GM19372 (cell line): ENCODE data around the gene TANK.

Experiments
- ATAC-seq: cut with Tn5 transposase; IDR thresholded peaks from one replicate; pipeline ENCODE4 v1.9.1; 2021; ENCODE audit warnings: mild to moderate bottlenecking, low read depth, moderate library complexity; ENCODE audit not compliant: unreplicated experiment

TANK gene

DNA sequence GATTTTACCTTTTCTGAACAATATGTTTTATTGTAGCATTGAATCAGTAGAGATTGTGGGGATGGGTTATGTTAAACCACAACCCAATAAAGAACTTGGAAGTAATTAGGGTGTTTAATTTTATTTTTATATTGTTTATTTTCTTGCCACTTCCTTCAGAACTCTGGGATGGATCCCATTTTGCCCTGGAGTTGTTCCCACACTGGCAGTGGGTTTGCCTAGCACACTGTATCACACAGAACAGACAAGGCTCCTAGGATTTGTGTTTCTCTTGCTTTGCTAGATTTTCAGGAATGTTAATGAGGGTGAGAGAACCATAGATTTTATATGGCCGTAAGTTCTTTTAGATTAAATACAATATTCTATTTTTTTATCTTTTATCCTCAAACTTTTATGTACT, 59.0 kb downstream of the TANK start:
- ATAC-seq = no peak

DNA sequence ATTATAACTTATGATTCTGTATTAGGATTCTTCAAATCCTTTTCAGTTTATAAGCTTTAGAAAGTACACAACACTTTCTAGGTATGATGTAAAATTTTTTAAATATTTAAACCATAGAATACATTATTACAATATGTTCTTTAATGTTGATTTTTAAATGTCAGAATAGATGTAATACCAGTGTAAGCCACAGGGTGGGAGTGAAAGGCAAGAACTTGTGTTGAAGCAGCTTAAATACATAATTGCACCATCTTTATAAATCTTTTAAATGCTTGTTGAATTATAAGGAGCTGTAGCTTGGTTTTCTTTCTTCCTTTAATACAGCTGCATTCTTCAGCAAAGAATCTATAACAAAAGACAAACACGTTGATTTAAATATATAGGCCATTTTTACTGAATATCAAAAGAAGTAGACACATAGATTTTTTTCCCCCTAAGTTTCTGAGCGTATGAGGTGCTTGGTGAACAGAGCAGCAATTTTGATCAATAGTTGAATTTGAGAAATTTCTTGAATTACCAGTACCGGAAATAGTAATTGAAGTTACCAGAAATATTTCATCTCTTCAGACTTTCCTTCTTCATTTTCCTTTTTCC, 63.0 kb downstream of the TANK start:
- no peak for ATAC-seq

DNA sequence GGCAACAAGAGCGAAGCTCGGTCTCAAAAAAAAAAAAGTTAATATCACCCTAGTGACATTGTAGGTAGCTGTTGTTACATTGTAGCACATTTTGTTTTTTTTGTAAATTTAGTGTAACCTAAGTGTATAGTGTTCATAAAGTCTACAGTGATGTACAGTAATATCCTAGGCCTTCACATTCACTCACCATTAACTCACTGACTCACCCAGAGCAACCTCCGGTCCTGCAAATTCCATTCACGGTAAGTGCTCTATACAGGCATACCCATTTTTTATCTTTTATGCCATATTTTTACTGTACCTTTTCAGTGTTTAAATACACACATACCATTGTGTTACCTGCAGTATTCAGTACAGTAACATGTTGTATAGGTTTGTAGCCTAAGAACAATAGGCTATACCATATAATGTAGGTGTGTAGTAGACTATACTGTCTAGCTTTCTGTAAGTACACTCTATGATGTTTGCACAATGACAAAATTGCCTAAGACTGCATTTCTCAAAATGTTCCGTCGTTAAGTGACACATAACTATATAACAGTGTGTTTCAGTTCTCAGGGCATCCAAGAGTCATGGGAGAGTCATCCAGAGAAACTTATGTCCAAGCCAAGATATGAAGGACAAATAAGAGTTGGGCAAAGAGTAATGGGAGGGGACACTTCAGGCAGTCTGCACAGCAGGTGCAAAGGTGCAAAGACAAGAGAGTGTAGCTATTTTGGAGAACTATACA, 68.4 kb downstream of the TANK start:
- ATAC-seq = no peak

DNA sequence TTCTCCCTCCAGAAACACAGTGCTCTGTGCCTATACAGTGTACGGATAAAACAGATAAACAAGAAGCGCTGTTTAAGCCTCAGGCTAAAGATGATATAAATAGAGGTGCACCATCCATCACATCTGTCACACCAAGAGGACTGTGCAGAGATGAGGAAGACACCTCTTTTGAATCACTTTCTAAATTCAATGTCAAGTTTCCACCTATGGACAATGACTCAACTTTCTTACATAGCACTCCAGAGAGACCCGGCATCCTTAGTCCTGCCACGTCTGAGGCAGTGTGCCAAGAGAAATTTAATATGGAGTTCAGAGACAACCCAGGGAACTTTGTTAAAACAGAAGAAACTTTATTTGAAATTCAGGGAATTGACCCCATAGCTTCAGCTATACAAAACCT, 70.7 kb downstream of the TANK start:
- ATAC-seq = no peak

DNA sequence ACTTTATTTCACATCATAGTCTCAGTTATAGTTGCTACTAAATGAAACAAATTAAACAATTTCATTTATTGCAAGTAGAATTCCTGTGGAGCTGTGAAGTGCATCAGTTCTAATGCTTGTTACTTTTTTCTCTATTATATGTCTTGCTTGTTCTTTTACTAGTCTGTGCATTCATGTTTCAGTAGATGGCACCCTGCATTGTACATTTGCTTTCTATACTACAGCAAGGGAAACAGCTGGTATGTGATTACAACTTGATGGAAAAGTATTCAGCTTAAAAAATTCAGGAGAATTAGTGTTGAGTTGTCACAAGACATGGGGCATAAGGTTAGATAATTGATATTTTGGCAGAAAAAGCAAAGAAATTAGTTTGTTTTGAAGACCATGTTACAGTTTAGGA, 72.3 kb downstream of the TANK start:
- no peak for ATAC-seq

DNA sequence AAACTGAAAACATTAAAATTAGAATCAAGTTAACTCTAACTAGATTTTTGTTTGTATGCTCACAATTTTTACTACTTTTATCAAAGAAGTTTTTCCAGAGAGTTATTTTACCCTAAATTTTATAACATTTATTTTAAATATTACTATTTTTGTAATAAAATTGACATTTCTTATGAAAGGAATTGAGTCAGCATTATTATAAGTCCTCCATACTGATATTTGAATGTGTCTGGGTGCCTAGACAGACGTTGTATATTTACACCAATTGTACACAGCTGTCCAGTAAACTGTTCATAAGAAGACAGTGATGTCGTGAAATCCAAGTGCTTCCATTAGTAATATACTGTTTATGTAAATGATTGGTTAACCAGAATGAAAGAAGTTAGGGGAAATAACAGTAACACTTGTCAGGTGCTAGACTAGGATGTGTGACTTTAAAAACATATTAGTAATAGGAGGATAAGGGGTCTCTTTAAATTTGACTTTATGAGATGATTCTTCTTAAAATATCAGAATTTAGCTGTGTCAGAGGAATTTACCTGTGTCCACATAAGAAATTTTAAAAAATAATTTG, 73.7 kb downstream of the TANK start:
- no peak for ATAC-seq

DNA sequence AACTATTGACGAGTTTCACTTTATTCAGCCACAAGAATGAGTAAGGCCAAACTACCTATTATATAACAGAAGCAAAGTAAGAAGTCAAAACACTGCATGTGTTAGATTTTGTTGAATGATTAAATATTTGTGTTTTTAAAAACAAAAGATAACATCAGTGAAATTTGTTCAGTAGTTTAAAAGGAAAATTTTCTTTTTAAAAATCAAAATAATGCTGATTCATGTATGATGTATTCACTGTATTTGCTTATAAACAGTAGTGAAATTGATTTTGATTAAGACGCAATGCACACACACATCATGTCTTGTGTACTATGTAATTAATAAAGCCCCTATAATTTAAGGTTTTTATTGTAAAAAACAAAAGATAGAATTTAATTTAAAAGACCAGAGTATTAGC, 74.4 kb downstream of the TANK start:
- ATAC-seq = no peak

DNA sequence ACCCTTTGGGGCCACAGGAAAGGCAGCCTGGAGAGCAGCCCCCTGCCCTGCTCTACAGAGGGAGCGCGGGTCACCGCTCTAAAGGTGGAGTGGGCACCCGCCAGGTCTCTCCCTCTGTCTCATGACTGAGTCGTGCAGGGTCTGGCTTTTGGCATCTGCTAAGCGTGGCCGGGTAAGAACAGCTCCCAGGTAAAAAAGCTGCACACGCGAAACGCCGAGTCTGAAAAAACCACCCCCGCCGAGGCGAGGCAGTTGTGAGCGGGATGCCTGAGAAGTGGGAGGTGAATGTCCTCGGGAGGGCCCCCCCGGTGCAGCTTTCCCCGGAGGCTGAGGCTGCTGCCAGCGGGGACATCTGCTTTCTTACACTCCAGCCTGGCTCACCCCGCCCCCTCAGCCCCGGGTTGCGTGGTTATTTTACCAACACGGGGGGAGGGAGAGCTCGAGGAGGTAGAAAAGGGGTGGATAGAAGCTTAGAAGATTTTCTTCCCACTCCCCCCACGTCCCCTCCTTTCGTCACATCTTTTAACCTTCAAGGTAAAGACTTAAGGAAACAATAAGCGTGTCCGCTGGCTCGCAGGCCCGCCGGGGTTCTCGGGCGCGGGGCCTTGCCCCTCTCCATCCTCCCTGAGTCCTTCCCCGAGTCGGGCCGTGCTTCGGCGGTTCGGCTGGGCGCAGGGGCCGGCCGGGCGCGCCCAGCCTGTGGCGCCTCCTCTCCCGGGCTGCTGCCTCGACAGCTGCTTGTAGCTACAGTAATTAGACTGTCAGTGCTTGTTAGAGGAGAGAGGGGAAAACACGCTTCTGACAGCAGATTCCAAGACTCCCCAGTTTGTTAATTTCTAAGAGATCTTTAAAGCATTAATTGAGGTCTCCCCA, 77.4 kb downstream of the TANK start:
- peak; percentile 44 for ATAC-seq

DNA sequence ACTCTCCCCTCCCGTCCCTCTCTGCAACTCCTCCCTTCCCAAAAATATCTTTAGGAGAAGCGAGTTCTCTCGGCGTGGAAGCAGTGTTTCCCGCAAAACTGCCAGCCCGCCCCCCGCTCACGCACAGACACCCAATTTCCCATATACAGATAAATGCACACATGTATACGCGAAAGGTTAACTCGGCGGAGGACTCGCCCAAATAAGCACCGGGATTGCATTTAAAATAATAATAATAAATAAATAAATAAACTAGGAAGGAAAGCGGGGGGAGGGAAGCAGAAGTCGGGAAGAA, 78.0 kb downstream of the TANK start:
- peak; percentile 7 for ATAC-seq

DNA sequence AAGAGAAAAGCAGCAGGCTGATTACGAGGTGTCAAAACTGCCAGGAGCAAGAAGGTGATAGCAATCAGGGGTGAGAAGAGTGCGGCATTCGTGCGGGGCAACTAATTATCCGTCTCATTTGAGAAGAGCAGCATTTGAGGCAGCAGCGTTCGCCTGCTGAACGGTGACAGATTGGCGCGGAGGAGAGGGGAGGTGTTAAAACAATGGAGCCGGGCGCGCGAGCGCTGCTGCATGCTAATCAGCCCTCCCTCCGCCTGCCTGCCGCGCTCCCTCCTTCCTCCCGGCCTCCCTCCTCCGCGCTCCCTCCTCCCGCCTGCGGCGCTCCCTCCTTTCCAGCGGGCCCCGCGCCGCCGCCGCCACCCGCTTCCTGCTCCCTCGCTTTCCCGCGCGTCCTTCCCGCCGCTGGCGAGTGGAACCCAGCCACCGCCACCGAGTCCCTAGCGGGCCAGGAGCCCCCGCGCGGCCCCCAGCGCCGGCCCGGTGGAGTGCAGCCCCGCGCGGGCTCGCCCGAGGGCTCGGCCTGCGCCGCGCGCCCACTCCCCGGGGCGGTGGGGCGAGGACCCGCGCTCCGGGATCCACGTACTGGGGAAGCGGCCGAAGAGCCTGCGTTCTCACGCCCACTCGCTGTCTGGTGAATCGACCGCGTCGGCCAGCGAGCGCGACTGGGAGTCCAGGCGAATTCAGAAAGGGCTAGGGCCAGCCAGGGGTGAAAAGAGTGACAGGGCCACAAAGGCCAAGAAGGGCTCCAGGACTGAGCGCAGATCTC, 78.5 kb downstream of the TANK start:
- peak; percentile 45 for ATAC-seq

DNA sequence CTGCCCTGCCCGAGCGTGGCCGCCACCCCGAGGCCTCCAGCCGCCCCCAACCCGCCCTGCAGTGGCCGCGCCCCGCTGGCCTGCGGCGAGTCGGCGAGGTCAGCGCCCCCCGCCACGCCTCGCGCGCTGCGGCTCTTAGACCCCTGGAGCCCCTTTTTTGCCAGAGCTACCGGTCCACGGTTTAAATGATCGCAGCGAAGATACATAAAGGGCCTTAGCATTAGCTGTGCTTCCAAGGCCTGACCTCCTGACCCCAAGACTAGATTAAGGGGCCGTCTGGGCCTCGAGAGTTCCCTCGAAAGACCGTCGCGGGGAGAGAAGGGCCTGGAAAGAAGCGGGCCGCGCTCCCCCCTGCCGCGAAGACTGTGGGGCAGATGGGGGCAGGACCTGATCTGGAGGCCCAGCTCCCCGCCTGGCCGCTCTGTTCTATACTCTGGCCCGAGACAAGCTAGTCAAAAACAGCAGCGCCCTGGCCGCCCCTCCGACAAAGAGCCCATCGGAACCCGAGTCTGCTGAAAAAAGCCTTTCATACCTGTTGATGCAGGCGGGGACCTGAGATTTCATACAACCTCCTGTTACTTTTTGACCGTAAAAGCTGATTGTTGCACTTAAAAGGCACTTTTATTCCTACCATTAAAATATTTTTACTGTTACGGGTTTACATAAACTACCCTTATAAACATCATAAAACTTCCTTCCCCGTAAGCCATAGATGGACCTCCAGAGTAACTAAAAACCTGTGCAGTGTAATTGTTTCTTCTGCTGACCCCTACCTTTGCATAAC, 79.3 kb downstream of the TANK start:
- no peak for ATAC-seq

DNA sequence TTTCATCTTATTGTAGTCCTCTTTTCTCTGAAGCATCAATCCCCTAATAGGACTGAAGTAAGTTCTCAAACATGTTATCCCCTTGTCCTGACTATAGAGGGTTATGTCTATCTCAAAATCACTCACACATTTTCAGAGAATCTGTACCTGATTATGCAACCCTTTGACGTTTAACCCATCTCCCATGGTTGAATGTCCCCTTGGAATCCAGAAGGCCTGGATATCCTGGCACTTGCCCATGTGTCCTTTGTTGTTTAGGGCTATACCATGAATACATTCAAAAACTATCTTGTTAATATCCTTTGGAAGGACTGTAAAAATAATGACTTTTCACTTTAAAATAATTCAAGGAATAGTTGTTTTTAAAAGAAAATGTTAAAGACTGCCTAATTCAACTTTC, 81.7 kb downstream of the TANK start:
- ATAC-seq = no peak

DNA sequence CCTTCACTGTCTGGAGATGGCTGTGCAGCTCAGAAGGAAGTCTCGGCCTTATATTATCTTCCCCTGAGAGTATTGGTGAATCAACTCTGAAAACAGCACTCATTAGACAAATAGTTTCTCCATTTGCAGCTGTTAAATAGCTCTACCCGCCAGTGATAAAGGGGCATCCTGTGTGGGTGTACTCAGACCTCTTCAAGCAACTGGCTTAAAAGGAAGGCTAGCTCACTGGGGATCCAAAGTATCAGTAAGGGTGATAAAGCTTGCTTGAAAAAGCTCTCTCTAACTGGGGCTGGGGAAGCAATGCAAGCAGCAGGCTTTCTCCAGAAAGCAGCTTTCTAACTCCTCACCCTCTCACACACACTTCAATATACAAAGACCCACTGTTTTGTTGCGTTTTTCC, 83.1 kb downstream of the TANK start:
- no peak for ATAC-seq

DNA sequence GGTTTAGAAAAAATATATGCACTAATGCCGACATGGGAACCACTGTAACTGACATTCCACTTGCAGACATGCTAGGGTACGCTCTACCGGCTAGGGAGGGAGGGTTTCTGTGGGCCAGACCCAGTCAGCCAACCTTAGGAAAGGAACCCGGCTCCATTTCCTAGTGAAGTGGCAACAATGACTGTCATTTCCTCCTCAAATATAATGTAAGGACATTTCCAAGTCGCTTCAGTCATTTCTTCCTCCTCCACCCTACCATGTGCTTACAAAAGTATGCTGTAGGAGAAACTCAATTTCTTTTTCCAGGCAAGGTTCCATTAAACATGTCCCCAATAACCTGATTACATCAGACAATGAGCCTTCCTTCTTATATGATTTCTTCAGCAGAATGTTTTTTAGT, 83.7 kb downstream of the TANK start:
- no peak for ATAC-seq

DNA sequence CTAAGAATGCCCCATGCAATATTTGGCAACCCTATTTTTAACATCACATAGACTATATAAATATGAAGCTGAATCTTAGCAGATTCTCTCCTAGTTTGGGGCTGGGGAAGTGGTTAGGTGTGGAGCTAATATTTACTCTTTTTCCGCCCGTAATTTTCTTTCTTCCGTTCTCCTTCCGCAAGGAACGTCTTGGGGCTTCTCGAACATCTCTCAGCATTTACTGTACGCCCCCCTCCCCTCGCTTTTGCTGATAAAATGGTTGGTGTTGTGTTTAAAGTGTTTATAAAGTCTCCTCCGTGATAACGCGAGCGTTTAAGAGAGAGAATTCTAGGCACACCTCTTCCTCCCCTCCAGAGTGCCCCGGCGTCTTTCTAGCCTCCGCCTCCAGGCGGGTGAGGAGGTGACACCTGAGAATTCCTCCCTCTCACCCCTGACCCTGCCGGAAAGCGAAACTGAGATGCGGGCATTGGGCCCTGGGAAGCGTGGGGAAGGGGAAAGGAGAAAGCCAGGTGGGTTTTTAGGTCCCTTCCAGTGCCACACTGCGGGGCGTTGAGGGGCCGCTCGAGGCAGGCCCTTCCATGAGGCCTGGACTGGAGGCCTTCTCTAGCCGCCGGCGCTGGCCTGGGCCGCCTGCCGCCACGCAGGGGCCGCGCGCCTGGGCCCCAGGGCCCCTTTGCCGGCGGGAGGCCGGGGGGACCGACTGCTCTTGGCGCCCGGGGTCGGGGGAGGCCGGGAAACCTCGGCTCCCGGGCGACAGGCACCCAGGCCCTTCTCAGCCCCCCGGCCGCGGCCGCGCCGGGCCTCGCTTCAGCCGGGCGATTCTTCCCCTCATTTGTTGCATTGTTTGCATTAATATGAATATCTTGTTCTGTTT, 84.4 kb downstream of the TANK start:
- ATAC-seq = peak; percentile 94

DNA sequence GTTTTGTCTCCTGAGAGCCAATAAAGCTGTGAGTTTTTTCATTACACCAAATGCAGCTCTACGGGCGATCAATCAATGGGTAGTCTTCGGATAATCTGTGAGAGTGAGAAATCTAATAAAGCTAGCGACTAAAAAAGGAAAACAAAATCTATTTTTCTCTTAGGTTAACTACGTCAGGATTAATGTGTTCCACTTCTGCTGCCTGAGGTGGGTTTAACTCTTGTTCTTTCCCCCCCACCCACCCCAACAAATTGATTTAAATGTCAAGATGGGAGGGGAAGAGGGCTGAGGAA, 85.0 kb downstream of the TANK start:
- ATAC-seq = no peak

DNA sequence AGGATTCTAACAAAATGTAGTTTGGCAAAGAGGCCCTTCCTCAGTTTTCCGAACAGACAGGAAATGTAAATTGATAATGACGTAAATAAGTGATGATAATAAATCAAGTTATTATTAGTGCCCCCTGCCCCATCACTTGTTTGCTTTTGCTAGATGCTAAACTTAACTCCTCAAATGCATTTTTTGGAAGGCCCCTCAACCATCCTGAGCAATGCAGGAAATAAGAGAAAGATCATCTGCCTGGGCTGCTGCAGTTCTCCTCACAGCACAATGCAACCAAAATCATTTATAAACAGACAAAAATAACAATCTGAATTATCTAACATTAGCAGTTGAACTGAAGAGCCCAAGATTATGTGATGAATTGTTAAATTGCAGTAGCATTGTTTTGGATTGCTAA, 85.4 kb downstream of the TANK start:
- no peak for ATAC-seq

DNA sequence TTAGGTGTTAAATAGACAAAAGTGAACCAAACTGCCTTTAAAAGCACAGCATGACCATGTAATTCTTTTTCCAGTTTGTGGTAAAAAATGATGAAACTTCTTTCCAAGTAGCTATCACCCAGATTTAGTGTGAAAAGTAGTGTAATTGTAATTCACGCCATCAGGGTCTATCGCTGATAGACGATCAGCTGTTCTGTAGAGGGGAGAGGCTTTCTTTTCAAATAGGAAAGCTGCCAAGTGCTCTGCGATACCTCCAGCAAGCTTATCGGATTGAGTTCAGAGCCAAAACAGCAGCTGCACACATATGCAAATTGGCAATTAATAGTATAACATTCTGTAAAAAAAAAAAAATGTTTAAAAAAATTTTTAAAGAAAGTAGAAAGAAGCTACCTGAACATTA, 86.1 kb downstream of the TANK start:
- no peak for ATAC-seq

DNA sequence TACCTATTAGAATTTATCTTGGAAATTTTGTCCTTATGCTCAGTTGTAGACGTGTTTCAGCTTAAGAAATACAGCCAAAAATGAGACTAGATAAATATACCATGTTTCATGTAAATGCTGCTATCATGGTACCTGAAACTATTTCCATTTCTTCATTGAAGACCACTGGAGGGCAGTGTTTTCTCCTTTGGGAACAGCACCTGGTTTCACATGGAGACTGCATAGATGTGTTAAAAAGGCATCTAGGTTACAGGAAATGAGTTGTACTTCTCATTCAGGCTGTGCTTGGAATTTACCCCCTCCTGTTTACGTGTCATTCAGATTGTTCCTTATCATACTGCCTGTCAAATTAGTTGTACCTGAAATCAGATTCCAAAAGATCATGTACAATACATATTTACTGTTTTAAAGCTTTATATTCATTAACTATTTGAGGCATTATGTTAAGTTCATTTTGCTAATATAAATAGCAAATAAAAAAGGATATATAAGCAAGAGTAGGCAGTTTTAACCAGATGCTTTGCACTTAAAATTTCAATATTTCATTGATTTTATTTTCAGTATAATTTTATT, 90.7 kb downstream of the TANK start:
- ATAC-seq = no peak
